Measurements from ENCODE around the gene D2HGDH. TPM values are rescaled to one million over a fixed set of nuclear protein-coding genes. Genes with fewer than 3 reads are reported as not detected.
"Not testable (repeated sequence)": the region's sequence is repeated elsewhere in the genome, so short reads cannot be mapped to it uniquely, and the experiment has no call there.

Gene D2HGDH
- total RNA-seq, 4 donors from 2014 or later, result 5.3 to 54.4 (median 13.7) TPM

DNA sequence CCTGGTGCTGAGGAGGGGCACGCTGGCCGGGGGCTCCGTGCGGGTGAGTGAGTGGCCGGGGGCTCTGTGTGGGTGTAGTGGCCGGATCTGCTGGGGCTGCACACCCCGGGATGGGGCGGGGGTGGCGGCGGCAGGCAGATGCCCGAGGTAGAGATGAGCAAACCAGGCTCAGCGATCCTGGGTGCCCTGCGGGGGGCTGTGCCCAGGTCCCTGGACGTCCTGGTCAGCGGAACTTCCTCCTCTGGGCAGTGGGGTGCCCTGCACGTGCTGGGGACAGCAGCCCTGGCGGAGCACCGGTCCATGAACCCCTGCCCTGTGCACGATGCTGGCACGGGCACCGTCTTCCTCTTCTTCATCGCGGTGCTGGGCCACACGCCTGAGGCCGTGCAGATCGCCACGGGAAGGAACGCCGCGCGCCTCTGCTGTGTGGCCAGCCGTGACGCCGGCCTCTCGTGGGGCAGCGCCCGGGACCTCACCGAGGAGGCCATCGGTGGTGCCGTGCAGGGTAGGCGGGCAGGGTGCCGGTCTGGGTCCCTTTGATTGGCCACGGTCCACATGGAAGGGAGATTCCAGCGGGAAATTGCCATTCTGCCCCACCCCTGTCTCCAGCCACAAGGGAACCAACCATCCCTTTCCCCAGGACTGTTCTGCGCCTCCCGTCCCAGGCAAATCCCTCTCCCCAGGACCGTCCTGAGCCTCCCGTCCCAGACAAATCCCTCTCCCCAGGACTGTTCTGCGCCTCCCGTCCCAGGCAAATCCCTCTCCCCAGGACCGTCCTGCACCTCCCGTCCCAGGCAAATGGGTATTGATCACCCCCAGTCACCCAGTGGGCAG is 80.4 kb downstream of the D2HGDH start:
- Histone ChIP-seq H3K27ac (no peak overlapping the region), H3K36me3 (no peaks in the 10 kb centered on the region), H3K27me3 (no peaks in the 10 kb centered on the region), H3K4me3 (no peak overlapping the region), H3K9me3 (no peaks in the 10 kb centered on the region), H3K4me1 (no peaks in the 10 kb centered on the region)
- intact Hi-C loops (cut with DNase I; ENCODE audit: low total_unique reads), result no loop called here
- no peak for DNase-seq
- TF ChIP-seq CTCF (IDR thresholded peaks at IDR 0.05), result no peak
- TF ChIP-seq POLR2A (IDR thresholded peaks at IDR 0.05), result no peak

DNA sequence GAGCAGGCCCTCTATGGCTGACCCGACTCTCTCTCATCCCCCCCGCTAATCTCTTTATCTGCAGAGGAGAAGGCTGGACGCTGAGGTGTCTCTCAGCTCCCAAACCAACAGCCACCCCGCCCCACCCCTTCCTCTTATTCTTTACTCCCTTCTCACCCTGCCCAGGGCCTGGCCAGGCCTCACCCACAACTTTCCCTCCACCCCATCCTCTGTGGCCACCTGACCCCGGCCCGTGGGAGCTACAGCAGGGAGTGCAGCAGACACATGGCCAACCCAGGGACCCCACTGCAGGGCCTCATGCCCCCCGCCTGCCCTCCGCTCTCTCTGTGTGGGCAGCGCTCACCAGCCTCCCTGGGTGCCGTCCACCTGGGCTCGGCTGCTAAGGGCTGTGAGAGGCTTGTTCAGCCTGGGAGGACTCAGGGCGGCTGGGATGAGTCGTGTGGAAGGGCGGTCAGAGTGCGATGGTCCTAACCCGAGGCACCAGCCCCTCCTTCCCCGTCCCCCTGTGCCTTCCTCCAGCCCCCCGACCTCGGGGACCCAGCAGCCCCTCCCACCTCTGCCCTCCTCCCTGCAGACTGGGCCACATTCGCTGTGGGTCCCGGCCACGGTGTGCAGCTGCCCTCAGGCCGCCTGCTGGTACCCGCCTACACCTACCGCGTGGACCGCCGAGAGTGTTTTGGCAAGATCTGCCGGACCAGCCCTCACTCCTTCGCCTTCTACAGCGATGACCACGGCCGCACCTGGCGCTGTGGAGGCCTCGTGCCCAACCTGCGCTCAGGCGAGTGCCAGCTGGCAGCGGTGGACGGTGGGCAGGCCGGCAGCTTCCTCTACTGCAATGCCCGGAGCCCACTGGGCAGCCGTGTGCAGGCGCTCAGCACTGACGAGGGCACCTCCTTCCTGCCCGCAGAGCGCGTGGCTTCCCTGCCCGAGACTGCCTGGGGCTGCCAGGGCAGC is 81.3 kb downstream of the D2HGDH start:
- intact Hi-C loops (cut with DNase I; ENCODE audit: low total_unique reads), result no loop called here

GRCh38 chr2:241816431-241817121 is 82.1 kb downstream of the D2HGDH start:
- intact Hi-C loops (cut with DNase I; ENCODE audit: low total_unique reads), result no loop called here
- Histone ChIP-seq H3K27me3 (no peaks in the 10 kb centered on the region), H3K4me3 (no peak overlapping the region), H3K9me3 (no peaks in the 10 kb centered on the region), H3K27ac (no peak overlapping the region), H3K4me1 (no peaks in the 10 kb centered on the region), H3K36me3 (no peaks in the 10 kb centered on the region)
- no peak for DNase-seq
- TF ChIP-seq POLR2A (IDR thresholded peaks at IDR 0.05), result no peak
- no peak for TF ChIP-seq CTCF (IDR thresholded peaks at IDR 0.05)

More for the DNA sequence above, 81.3 kb downstream of the D2HGDH start:
- Histone ChIP-seq H3K36me3 (no peaks in the 10 kb centered on the region), H3K9me3 (no peaks in the 10 kb centered on the region), H3K27ac (no peak overlapping the region), H3K4me1 (no peaks in the 10 kb centered on the region), H3K27me3 (no peaks in the 10 kb centered on the region), H3K4me3 (no peak overlapping the region)
- DNase-seq, result no peak
- TF ChIP-seq CTCF (IDR thresholded peaks at IDR 0.05) (no peak), POLR2A (IDR thresholded peaks at IDR 0.05) (no peak)

DNA sequence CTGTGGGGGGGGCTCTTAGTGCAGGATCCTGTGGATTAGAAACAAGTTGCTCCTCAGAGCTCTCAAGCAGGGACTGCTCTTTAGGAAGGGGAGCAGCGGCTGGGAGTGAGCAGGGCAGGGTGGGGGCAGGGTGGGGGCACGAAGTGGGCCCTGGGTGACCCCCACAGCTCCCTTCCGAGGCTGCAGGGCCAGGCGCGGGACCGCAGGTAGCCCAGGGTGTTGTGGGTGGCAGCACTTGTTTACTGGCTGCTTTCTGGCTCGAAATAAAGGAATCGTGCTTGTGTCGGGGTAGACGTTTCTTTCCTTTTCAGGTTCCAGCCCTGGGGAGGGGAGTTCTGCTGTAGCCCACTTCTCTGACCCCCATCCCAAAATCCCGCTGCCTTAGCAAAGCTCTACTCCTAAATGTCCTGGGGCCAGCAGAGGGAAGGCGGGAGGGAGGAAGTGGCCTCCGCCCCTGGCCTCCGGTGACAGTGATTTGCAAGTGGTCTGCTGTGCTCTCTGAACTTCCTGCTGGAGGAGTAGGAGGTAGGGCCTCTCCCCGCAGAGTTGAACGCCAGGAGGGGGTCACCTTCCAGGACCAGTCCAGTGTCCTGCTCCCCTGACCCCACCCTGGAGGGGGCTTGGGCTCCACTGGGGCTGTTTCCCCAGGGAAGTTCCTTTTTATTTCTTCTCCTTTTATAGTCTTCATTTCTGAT is 82.8 kb downstream of the D2HGDH start:
- no peaks in the 10 kb centered on the region for H3K36me3 ChIP-seq
- no peak overlapping the region for H3K4me3 ChIP-seq
- intact Hi-C loops (cut with DNase I; ENCODE audit: low total_unique reads), result no loop called here
- DNase-seq, result no peak
- H3K27ac ChIP-seq, result no peak overlapping the region
- H3K27me3 ChIP-seq, result no peaks in the 10 kb centered on the region
- H3K9me3 ChIP-seq, result no peaks in the 10 kb centered on the region
- H3K4me1 ChIP-seq, result no peaks in the 10 kb centered on the region
- TF ChIP-seq POLR2A (IDR thresholded peaks at IDR 0.05), result no peak
- TF ChIP-seq CTCF (IDR thresholded peaks at IDR 0.05), result no peak

DNA sequence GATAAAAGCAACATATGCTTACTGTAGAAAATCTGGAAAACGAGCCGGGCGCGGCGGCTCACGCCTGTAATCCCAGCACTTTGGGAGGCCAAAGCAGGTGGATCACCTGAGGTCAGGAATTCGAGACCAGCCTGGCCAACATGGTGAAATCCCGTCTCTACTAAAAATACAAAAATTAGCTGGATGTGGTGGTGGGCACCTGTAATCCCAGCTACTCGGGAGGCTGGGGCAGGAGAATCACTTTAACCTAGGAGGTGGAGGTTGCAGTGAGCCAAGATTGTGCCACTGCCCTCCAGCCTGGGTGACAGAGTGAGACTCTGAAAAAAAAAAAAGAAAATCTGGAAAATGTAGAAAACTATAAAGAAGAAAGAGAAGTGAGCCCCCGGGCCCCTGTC is 83.4 kb downstream of the D2HGDH start:
- H3K27me3 ChIP-seq; H3K36me3 ChIP-seq; H3K4me1 ChIP-seq; H3K9me3 ChIP-seq; intact Hi-C loops (cut with DNase I; ENCODE audit: low total_unique reads); H3K27ac ChIP-seq; H3K4me3 ChIP-seq; DNase-seq: not testable (repeated sequence)

Data from uterus (tissue), 4 donors.